Activated CD8-positive, alpha-beta memory T cell treated with anti-CD3 and anti-CD28 coated beads, Interleukin-2, amount 50 U/mL, for 24 hours (primary cell): ENCODE measurements around the gene COG1.
"Not testable (repeated sequence)": the region's sequence is repeated elsewhere in the genome, so short reads cannot be mapped to it uniquely, and the experiment has no call there.

Source experiments
- DNase-seq: peaks from one replicate; pipeline ENCODE4 v3.0.0-alpha.2; 2020; ENCODE audit errors: extremely low read depth

The COG1 gene, protein sequence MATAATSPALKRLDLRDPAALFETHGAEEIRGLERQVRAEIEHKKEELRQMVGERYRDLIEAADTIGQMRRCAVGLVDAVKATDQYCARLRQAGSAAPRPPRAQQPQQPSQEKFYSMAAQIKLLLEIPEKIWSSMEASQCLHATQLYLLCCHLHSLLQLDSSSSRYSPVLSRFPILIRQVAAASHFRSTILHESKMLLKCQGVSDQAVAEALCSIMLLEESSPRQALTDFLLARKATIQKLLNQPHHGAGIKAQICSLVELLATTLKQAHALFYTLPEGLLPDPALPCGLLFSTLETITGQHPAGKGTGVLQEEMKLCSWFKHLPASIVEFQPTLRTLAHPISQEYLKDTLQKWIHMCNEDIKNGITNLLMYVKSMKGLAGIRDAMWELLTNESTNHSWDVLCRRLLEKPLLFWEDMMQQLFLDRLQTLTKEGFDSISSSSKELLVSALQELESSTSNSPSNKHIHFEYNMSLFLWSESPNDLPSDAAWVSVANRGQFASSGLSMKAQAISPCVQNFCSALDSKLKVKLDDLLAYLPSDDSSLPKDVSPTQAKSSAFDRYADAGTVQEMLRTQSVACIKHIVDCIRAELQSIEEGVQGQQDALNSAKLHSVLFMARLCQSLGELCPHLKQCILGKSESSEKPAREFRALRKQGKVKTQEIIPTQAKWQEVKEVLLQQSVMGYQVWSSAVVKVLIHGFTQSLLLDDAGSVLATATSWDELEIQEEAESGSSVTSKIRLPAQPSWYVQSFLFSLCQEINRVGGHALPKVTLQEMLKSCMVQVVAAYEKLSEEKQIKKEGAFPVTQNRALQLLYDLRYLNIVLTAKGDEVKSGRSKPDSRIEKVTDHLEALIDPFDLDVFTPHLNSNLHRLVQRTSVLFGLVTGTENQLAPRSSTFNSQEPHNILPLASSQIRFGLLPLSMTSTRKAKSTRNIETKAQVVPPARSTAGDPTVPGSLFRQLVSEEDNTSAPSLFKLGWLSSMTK

GRCh38 chr17:73192894-73193701, at the start of gene COG1:
Gene COG1 (plus strand): TSS chr17:73193055. CDS start chr17:73193070, 15 bp downstream.
- peak; percentile 61 for DNase-seq

DNA sequence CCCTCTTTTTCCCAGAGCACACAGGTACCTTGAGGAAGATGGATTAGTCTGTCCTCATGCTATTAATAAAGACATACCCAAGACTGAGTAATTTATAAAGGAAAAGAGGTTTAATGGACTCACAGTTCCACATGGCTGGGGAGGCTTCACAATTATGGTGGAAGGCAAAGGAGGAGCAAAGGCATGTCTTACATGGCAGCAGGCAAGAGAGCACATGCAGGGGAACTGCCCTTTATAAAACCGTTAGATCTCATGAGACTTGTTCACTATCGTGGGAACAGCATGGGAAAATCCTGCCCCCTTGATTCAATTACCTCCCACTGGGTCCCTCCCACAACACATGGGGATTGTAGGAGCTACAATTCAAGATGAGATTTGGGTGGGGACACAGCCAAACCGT, 48.6 kb upstream of the COG1 start:
- not testable (repeated sequence) for DNase-seq

GRCh38 chr17:73145641-73146040, 47.2 kb upstream of the COG1 start:
- no peak for DNase-seq

GRCh38 chr17:73147791-73148190, 45.1 kb upstream of the COG1 start:
- not testable (repeated sequence) for DNase-seq

DNA sequence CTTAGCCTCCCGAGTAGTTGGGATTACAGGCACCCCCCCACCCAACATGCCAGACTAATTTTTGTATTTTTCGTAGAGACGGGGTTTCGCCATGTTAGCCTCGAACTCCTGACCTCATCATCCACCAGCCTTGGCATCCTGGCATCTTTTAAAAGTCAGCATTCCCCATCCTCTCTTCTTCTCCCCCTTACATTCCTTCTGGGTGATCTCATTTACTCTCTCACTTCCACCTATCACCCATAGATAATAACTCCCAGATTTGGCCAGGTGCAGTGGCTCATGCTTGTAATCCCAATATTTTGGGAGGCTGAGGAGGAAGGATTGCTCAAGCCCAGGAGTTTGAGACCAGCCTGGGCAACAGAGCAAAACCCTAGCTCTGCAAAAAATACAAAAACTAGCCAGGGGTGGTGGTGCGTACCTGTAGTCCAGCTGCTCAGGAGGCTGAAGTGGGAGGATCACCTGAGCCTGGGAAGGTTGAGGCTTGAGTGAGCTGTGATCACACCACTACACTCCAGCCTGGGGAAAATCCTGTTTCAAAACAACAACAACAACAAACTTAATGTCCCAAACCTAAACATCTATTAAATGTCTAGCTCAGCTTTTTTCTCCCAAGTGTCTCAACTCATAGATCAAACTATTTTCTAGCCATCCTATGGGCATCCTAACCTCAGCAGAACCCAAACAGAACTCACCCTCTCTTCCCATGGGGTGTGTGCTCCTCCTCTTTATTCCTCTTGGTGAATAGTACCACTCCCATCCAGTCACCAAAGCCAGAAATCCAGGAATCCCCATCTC, 44.1 kb upstream of the COG1 start:
- DNase-seq, result no peak

DNA sequence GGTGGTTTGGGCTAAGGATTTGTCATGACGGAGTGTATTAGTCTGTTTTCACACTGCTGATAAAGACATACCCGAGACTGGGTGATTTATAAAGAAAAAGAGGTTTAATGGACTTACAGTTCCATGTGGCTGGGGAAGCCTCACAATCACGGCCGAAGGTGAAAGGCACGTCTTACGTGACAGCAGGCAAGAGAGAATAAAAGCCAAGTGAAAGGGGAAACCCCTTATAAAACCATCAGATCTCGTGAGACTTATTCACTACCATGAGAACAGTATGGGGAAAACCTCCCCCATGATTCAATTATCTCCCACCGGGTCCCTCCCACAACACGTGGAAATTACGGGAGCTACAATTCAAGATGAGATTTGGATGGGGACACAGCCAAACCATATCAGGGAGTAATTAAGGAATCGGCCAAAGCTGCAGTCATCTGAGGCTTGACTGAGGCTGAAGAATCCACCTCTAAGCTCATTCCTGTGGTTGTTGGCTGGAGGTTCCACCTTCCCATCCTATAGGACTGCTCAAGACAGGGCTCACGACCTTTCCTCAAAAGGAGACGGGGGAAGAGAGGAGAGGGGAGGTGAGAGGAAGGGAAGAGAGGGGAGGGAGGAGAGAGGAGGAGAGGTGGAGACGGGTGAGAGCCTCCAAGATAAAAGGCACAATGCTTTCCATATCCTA, 42.1 kb upstream of the COG1 start:
- DNase-seq, result not testable (repeated sequence)

DNA sequence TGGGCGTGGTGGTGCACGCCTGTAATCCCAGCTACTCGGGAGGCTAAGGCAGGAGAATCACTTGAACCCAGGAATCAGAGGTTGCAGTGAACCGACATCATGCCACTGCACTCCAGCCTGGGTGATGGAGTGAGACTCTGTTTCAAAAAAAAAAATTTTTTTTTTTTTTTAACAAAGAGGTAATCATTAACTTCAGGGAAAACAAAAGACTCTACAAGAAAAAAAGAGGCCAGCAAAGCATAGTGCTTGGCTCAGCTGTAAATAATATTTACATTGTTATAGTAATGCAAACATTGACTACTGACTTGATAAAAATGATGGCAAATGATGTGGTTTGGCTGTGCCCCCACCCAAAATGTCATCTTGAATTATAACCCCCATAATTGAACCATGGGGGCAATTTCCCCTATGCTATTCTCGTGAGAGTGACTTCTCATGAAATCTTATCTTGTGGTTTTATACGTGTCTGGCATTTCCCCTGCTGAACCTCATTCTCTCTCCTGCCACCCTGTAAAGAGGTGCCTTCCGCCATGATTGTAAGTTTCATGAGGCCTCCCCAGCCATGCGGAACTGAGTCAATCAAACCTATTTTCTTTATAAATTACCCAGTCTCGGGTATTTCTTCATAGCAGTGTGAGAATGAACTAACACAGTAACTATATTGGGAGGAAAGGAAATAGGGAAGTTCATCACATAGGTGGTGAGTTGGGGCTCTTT, 40.8 kb upstream of the COG1 start:
- DNase-seq, result no peak

DNA sequence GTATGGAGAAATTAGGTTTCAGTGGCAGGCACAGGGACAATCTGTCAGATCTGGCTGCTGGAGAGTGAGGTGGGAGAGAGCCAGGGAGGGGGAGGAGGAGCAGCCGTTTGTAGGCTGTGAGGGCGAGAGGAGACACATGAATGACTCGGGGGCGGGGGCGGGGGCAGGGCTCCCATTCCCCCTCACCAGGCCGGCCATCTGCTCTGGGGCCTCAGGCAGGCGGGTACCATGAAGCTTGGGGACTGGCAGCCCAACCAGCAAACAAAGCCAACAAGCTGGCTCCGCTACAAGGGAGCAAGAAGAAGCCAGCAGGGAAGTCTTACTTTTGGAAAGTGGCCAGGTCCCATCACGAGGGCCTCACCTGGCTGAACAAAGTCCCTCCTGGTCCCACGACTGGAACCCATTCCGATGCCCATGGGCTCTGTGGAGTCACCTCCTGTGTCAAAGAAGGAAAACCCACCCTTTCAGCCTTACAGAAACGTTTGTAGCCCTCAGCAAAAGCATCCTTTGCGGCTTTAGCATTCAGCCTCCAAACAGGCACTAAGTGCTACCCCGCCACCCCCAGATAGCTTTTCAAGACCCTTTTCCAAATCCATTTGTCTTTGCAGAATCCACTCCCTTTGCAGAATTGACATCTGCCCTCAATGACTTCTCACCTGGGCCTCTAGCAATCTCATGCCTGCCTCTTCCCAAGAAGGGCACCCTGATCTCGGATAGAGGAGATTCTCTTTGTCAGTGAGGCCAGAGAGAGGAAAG, 37.3 kb upstream of the COG1 start:
- no peak for DNase-seq

DNA sequence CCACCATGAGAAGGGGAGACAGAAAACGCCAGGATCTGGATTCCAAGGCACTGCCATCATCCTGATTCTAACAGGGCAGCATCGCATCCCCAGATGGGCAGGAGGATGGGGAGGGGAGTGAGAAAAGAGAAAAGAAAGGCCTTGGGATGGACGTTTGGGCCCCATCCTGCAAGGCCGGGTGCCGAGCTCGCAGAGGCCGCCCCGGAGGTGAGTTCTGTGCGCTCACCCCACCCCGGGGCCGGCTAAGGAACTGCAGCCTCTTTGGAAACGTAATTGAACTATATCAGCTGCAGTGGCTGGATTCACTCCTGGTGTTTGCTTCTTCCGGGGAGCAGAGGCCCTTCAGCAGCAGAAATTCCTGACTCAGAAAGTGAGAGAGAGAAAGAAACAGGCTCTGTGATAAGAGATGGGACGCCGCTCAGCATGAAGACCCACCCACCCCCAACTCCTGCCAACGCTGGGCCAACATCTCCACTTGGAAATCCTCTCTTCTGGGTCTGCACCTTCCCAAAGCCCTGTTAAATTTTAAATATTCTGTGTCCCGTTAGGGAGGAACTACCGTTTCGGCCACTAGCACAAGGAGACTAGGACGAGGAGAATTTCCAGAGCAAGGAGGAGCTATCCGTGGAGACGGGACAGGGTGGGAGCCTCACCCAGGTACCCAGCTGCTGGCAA, 36.6 kb upstream of the COG1 start:
- no peak for DNase-seq

- DNase-seq, result no peak
These were observed 35.9 kb upstream of the COG1 start for GRCh38 chr17:73156887-73157520.

DNA sequence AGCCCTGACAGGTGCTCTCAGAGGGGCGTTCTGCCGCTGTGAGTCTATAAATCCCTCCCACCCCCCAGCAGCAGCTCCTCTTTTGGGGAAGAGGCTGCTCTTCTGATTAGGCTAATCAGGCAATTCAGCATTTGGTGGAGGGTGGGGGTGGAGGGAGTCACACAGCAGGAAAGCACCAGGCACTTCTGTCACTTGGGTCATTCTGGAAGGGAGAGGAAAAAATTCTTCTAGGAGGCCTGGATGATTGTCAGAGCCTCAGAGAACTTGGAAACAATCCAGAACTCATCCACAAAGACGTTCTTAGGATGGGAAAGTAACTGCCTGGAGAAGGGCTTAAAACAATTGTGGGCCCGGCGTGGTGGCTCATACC, 35.3 kb upstream of the COG1 start:
- DNase-seq, result no peak

GRCh38 chr17:73158133-73158532, 34.7 kb upstream of the COG1 start:
- DNase-seq, result no peak

DNA sequence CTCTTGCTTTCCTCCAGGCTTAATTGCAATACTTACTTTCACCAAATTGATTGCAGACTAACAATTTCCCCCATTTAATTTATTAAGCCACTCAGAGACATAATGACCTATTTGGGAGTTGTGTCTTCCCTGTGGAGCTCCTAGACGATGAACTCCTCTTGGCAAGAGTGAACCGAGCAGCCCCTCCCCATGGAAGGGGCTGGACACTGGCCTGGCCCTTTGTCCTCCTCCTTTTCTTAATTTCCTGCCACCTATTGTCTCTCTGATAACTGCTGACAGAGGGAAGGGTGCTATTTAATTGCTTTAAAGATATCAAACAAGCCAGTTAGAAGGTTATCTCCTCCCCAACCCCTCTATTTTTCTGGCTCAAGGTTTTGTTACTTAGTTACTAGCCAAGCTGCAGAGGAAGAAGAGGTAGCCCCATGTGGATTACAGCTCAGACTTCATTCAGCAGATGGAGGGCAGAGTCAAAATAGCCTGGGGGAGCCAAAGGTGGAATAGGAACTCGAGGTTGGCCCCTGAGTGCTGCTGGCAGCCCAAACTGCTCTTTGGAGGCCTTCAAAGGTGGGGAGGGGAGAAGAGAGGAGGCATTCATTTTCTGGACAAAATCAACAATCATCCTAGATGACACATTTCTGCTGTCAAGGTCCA, 31.8 kb upstream of the COG1 start:
- no peak for DNase-seq

DNA sequence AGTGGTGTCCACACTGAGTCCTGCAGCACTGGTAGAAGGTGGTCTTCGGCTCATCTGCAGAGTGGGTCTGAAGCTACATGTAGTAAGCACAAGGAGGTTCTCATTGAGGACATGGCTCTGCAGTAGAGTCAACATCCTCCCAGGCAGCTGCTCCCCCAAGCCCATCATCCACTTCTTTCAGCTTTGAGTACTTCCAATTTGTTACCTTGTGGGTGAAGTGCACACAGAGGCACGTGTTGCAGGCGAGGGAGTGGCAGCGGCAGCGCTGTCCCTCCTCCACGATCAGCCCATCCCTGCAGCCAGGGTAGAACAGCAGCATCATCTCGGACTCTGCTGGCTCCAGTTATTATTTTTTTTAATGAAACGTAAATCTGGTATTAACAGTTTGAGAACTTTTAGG, 29.8 kb upstream of the COG1 start:
- no peak for DNase-seq

GRCh38 chr17:73165616-73166404, 27.0 kb upstream of the COG1 start:
- no peak for DNase-seq

DNA sequence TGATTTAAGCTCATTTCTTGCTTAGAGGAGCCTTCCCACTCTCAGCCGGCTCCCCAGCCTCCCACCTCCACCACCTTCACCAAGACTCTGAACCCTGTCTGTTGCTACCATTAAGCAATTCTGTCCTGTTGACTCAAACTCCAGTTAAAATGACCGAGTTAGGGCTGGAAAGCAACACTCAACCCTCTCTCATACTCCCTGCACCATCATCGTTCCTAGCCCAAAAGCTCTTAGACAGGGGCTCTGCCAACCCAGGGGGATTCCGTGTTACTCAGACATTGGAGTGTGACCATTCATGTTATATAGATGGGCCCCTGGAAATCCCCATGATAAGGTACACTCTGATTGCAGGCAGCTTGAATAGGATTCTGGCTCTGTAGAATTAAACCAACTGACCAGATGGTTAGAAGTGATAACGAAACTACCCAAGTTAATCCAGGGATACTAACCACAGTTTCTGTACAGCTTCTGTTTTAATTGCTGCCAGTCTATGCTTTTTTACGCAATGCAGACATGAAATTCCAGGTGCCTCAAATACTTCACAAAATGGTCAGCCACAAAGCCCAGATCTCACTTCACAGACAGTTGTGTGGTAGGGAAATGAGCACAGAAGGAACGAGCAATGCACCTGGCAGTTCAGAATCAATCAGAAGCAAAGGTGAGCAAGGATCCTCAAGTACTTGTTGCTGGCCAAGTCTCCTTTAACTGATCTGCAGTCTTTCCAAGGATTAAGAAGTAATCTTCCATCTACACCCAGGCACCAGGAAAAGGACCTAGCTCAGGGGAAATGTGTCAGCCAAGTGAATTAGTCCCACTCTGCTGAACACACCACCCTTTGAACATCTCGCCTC, 25.9 kb upstream of the COG1 start:
- DNase-seq, result no peak
